HG03457 (cell line): ENCODE results near the gene UBAC2.
A peak's percentile ranks its signal among the peaks of the same experiment; 100 is the strongest.

Experiments
- ATAC-seq: cut with Tn5 transposase; IDR thresholded peaks from one replicate; pipeline ENCODE4 v1.9.1; 2021; ENCODE audit warnings: moderate number of reproducible peaks; ENCODE audit not compliant: unreplicated experiment

Gene UBAC2

DNA sequence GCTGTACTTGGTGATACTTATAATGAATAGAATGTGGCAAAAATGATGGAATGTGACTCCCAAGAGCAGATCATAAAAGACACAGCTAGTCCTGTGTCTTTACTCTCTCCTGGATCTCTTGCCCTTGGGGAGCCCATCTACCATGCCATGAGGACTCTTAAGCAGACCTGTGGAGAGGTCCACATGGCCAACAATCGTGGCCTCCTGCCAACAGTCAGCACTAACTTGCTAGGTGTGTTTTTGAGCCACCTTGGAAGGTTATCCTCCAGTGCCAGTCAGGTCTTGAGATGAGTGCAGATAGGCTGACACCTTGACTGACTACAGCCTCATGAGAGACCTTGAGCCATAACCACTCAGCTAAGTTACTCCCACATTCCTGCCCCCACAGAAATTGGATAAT, 128.8 kb downstream of the UBAC2 start:
- no peak for ATAC-seq

DNA sequence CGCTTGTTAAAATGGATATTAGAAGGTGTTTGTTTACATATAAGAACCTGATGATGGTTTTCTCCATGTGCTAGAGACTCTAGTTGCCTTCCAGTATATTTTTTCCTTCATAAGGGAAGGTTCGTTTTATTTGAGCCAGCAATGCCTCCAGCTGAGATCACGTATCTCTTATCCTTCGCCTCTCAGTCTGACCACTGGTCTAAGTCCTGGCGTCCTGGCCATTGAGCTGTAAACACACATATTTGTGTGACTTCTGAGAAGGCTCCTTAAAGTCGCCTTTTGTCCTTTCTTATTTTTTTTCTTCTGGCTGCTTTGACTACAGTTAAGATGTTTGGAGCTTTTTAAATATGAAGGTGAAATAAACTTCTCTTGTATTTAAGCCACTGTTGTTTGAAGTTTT, 130.3 kb downstream of the UBAC2 start:
- ATAC-seq: no peak

GRCh38 chr13:99331881-99332293, 131.2 kb downstream of the UBAC2 start:
- ATAC-seq: peak; percentile 84

GRCh38 chr13:99332456-99332855, 131.8 kb downstream of the UBAC2 start:
- no peak for ATAC-seq

DNA sequence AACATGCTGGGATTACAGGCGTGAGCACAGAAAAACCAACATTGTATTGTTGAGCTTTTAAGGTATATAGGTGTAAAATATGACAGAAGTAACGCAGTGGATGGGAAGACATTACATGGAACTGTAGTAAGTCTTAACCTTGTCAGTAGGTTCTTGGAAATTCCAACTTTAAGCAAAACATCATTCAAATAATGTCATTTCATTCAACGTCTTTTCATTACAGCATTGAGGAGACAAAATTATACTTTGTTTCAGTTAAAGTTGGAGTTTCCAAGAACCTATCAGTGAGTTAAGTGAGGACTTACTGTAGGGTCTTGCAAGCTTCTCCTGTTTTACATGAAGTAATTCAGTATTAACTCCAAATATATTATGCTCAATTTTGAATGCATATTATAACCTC, 133.6 kb downstream of the UBAC2 start:
- no peak for ATAC-seq

GRCh38 chr13:99335087-99335486, 134.4 kb downstream of the UBAC2 start:
- no peak for ATAC-seq

GRCh38 chr13:99335603-99336002, 134.9 kb downstream of the UBAC2 start:
- no peak for ATAC-seq

GRCh38 chr13:99339230-99339721, 138.6 kb downstream of the UBAC2 start:
- ATAC-seq: no peak

GRCh38 chr13:99339736-99340397, 139.2 kb downstream of the UBAC2 start:
- ATAC-seq: no peak

DNA sequence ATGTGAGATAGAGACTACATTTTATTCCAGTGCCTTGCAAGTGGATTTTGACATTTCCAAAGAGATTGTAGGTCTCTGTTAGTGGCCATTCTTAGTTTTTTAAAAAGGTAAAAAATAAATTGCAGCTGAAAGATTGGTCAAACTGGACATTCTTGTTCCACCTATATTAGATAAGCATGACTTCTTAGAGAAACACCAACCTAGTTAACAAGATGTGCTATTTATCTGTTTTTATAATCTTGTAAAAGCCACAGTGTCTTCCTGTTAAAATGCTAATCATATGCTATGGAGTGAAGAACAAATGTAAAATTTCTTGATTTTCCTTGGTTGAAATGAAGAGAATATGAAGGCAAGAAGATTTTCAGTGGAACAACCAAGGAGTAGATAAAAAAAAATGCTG, 140.0 kb downstream of the UBAC2 start:
- ATAC-seq: no peak

DNA sequence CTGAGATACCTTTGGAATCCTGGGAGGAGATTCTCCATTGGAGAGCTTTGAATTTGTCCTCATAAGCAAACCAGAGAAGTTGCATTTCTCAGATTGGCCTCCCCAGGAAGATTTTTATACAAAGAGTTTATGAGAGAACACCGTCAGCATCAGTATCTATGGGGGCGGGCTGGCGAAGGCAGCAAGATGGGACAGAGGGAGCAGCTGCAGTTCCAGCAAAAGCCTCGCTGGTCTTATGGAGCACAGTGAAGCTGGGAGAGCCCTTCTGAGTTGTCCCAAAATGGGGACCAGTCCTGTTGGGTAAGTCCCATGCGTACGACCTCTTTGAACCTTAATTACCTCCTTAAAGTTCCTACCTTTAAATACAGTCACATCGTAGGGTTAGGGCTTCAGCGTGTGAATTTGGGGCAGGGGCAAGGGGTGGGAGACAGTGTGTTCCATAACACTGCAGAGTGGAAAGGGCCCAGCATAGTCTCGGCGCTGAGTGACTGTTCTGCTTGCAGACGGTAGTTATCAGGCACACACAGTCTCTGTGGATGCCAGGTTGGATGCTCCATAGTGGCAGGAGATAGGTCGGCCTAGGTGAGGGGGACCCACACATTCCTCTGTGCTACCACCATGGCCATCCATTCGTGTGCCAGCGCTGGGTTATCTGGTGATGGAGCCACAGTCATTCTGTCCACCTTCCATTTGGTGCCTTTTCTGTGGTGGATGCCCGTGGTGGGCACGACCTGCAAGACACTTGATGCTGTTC, 141.5 kb downstream of the UBAC2 start:
- ATAC-seq: no peak

DNA sequence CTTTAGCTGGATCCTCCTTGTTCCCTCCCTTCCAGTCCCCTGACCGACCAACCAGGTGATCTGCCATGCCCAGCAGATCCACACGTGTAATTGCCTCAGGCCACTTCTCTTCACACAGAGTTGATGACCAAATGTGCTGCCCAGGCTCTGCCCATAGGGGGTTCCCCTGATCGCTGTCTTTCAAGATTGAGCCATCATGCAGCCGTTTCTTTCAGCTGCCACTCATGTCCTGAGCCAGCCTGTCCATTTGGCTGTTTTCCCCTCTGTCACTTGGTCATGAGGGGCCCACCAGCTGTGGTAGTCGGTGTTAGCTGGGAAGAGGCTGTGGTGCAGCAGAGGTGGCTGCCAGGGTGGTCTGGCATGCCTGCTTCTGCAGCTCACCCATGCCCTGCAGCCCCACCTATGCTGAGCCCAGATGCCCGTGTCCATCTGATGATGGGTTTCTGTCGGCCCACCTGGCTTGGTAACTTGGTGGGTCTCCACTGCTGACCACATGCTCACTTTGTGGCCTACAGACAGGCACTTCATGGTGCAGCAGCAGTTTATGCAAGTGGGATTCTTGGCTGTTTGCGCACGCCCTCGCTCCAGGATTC, 142.2 kb downstream of the UBAC2 start:
- no peak for ATAC-seq

DNA sequence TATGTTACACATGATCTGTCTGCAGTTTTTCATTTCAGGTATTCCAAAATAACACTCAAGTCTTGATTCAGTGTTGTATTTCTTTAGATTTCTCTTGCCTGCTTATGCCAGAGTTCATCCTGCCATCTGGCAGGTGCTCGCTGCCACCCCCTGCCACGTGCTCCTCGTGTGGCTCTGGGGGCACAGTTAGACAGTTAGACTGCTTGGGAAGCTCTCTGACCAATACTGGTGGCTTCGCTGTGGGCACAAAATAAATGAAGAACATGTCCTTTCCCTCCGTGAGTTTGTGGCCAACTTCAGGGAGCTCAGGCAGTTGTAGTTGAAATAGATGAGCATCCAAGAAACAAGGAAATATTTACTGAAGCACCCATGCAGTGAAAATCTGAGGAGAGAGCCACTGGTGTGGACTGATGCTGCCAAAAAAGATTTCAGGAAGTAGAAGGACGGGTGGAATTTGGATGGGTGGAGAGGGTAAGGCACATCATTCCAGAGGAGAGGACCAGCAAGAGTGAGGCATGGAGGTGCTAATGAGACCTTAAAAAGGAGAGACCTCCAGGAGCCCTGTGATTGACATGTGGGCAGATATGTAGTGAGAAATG, 144.1 kb downstream of the UBAC2 start:
- ATAC-seq: no peak

DNA sequence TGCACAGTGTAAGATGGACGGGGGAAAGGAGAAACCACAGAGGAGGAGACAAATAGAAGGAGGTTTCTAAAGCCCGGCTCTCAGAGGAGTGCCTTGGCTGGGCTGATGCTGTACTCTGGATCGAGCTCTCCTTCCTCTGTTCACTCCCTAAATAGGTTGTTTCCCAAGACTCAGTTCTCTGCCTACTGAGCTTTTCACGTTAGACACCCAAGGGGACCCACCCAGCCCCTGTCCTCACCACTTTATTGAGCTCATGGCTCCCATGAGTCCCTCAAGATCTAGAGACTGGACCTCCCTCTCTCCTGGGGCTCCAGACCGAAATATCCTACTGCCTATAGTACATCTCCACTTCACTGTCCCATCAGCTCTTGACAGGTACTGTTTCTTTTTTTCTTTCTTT, 144.7 kb downstream of the UBAC2 start:
- no peak for ATAC-seq

GRCh38 chr13:99346335-99347042, 145.8 kb downstream of the UBAC2 start:
- ATAC-seq: no peak

- ATAC-seq: no peak
Measured at GRCh38 chr13:99347335-99347878, 146.8 kb downstream of the UBAC2 start.

- no peak for ATAC-seq
Measured at GRCh38 chr13:99347911-99348451, 147.3 kb downstream of the UBAC2 start.

DNA sequence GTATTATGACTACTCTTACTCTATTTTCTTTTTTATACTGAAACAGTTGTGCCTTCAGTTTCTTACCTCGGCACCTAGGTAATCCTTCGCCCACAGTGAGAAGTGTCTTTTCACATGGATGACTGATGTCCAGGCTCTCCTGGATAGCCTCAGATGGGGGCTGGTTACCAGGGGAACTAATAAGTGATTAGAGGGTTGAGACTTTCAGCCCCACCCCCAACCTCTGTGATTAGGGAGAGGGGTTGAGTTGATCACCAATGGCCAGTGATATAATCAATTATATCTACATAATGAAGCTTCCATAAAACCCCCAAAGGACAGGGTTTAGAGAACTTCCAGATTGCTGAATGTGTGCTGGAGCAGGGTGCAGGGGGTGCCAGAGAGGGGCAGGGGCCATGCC, 149.5 kb downstream of the UBAC2 start:
- ATAC-seq: no peak

- ATAC-seq: no peak
Measured at GRCh38 chr13:99351772-99352171, 151.1 kb downstream of the UBAC2 start.
